GM21529 (cell line): ENCODE measurements around the gene C11orf21.
"Not testable (repeated sequence)": the region's sequence is repeated elsewhere in the genome, so short reads cannot be mapped to it uniquely, and the experiment has no call there.

Source experiments
- ATAC-seq: cut with Tn5 transposase; IDR thresholded peaks from one replicate; pipeline ENCODE4 v1.9.1; 2021; ENCODE audit not compliant: unreplicated experiment

The C11orf21 gene

GRCh38 chr11:2297623-2298030 lies 4.1 kb downstream of the C11orf21 start:
- no peak for ATAC-seq

GRCh38 chr11:2296913-2297622 lies 4.7 kb downstream of the C11orf21 start:
- no peak for ATAC-seq

- no peak for ATAC-seq
Observed at GRCh38 chr11:2295971-2296912, 5.5 kb downstream of the C11orf21 start.

GRCh38 chr11:2294926-2295290 lies 6.8 kb downstream of the C11orf21 start:
- ATAC-seq = no peak

GRCh38 chr11:2293984-2294925 lies 7.5 kb downstream of the C11orf21 start:
- no peak for ATAC-seq

- ATAC-seq = no peak
Observed at GRCh38 chr11:2293531-2293971, 8.2 kb downstream of the C11orf21 start.

GRCh38 chr11:2290351-2290841 lies 11.3 kb downstream of the C11orf21 start:
- no peak for ATAC-seq

GRCh38 chr11:2289859-2290258 lies 11.9 kb downstream of the C11orf21 start:
- no peak for ATAC-seq

GRCh38 chr11:2289350-2289749 lies 12.4 kb downstream of the C11orf21 start:
- ATAC-seq = no peak

GRCh38 chr11:2287091-2287490 lies 14.6 kb downstream of the C11orf21 start:
- no peak for ATAC-seq

- ATAC-seq = not testable (repeated sequence)
Observed at GRCh38 chr11:2286350-2286749, 15.4 kb downstream of the C11orf21 start.

- ATAC-seq = no peak
Observed at GRCh38 chr11:2280208-2280607, 21.5 kb downstream of the C11orf21 start.

GRCh38 chr11:2277933-2278523 lies 23.7 kb downstream of the C11orf21 start:
- no peak for ATAC-seq

- ATAC-seq = no peak
Observed at GRCh38 chr11:2277008-2277346, 24.7 kb downstream of the C11orf21 start.

- ATAC-seq = no peak
Observed at GRCh38 chr11:2276280-2277007, 25.3 kb downstream of the C11orf21 start.

GRCh38 chr11:2275334-2276279 lies 26.1 kb downstream of the C11orf21 start:
- ATAC-seq = no peak

GRCh38 chr11:2273771-2274170 lies 27.9 kb downstream of the C11orf21 start:
- ATAC-seq = no peak

- ATAC-seq = no peak
Observed at GRCh38 chr11:2273311-2273710, 28.4 kb downstream of the C11orf21 start.

GRCh38 chr11:2272946-2273280 lies 28.8 kb downstream of the C11orf21 start:
- ATAC-seq = no peak
